HCT116 (cell line): Measurements from ENCODE around the gene THSD4. TPM values are rescaled to one million over a fixed set of nuclear protein-coding genes. Genes with fewer than 3 reads are reported as not detected.

Source experiments
- ATAC-seq: fragments of 200-7000 bp; cut with Tn5 transposase; 2 replicates; pipeline ENCODE4 v1.9.1; 2020; ENCODE audit warnings: mild to moderate bottlenecking, moderate library complexity
- BruUV-seq: library from RNA; stranded (reverse); fragments of 400-500 nt; replicated peaks from 2 replicates; lab custom pipeline; 2021; lab: Mats Ljungman, UMichigan
- CTCF ChIA-PET: fragments of 300-600 bp; sonication (Branson Sonifier 250); formaldehyde crosslinking; loops from one replicate; lab custom pipeline; 2021; ENCODE audit warnings: antibody characterized with exemption; lab: Charles Lee
- POLR2A ChIA-PET: fragments of 300-600, 350-600 bp; sonication (Branson Sonifier 250); formaldehyde crosslinking; loops from one replicate; lab custom pipeline; 2021; ENCODE audit warnings: antibody characterized with exemption; lab: Charles Lee
- RAD21 ChIA-PET, 2 experiments: fragments of 300-600 bp; sonication (Branson Sonifier 250); formaldehyde crosslinking; loops; one replicate each; lab custom pipeline; 2023; ENCODE audit warnings: low total read pairs in 2 of 2; ENCODE audit not compliant: uncharacterized antibody in 2 of 2, unreplicated experiment in 2 of 2, low non-redundant PET in 1 of 2; lab: Charles Lee
- DNase-seq: peaks from one replicate; pipeline ENCODE4 v3.0.0-alpha.2; 2010; ENCODE audit warnings: low read depth, low spot score
- H2AFZ ChIP-seq: fragments of 200-600 bp; shearing (Covaris generic), sonication (generic); 2 replicates; pipeline ENCODE4 v1.6.1; 2017; ENCODE audit warnings: low read depth, mixed run types, mixed read lengths, antibody characterized with exemption, low read length; ENCODE audit not compliant: poor library complexity, severe bottlenecking
- H3K27ac ChIP-seq: 2 replicates; pipeline ENCODE4 v1.5.1; 2012; ENCODE audit warnings: low read depth, low read length
- H3K27me3 ChIP-seq: fragments of 200-600 bp; sonication (generic); 2 replicates; pipeline ENCODE4 v1.6.1; 2016; ENCODE audit warnings: mixed run types, low read length, mixed read lengths; ENCODE audit not compliant: insufficient read depth
- H3K36me3 ChIP-seq, 2 experiments: fragments of 200-500 bp in 1 of 2; fragments of 200-600 bp in 1 of 2; sonication (Bioruptor generic) in 1 of 2; sonication (generic) in 1 of 2; 2 replicates each; pipeline versions ENCODE4 v1.5.1 to v1.6.1; 2014 to 2016; ENCODE audit warnings: low read length in 2 of 2, inconsistent platforms in 1 of 2, mixed read lengths in 1 of 2, mixed run types in 1 of 2; ENCODE audit not compliant: insufficient read depth in 2 of 2, control insufficient read depth in 1 of 2
- H3K4me1 ChIP-seq, 2 experiments: fragments of 200-600 bp in 1 of 2; sonication (generic) in 1 of 2; 2 replicates each; pipeline versions ENCODE4 v1.5.1 to v1.6.1; 2012 to 2017; ENCODE audit warnings: low read length in 2 of 2, inconsistent platforms in 1 of 2, mild to moderate bottlenecking in 1 of 2, mixed read lengths in 1 of 2, mixed run types in 1 of 2, moderate library complexity in 1 of 2; ENCODE audit not compliant: insufficient read depth in 2 of 2, control insufficient read depth in 1 of 2
- H3K4me2 ChIP-seq: fragments of 200-600 bp; sonication (generic); 2 replicates; pipeline ENCODE4 v1.6.1; 2017; ENCODE audit warnings: mixed run types, low read length, mixed read lengths
- H3K4me3 ChIP-seq, 2 experiments: fragments of 200-600 bp in 1 of 2; sonication (generic) in 1 of 2; replicated peaks in 1 of 2; 2 replicates each; pipeline ENCODE4 v1.5.1; 2011 to 2016; ENCODE audit warnings: low read length in 2 of 2, control low read depth in 1 of 2, low read depth in 1 of 2, mild to moderate bottlenecking in 1 of 2, mixed read lengths in 1 of 2, mixed run types in 1 of 2
- H3K79me2 ChIP-seq: fragments of 200-600 bp; sonication (generic); 2 replicates; pipeline ENCODE4 v1.6.1; 2017; ENCODE audit warnings: mild to moderate bottlenecking, mixed run types, low read length, moderate library complexity, mixed read lengths; ENCODE audit not compliant: insufficient read depth
- H3K9ac ChIP-seq: fragments of 200-600 bp; sonication (generic); 2 replicates; pipeline ENCODE4 v1.6.1; 2016; ENCODE audit warnings: low read length, mixed read lengths
- H3K9me2 ChIP-seq: fragments of 200-600 bp; sonication (generic), shearing (Covaris generic); 2 replicates; pipeline ENCODE4 v1.6.1; 2017; ENCODE audit warnings: mixed run types, mild to moderate bottlenecking, moderate library complexity; ENCODE audit not compliant: insufficient read depth
- H3K9me3 ChIP-seq, 2 experiments: fragments of 200-500 bp in 1 of 2; fragments of 200-600 bp in 1 of 2; sonication (Bioruptor generic) in 1 of 2; sonication (generic) in 1 of 2; 2 replicates each; pipeline ENCODE4 v1.6.1; 2014 to 2017; ENCODE audit warnings: low read length in 2 of 2, mixed read lengths in 2 of 2, inconsistent platforms in 1 of 2, low read depth in 1 of 2, mild to moderate bottlenecking in 1 of 2, mixed run types in 1 of 2, moderate library complexity in 1 of 2; ENCODE audit not compliant: control insufficient read depth in 1 of 2, insufficient read depth in 1 of 2
- H4K20me1 ChIP-seq: fragments of 200-600 bp; sonication (generic), shearing (Covaris generic); 2 replicates; pipeline ENCODE4 v1.6.1; 2017; ENCODE audit warnings: mixed run types, mild to moderate bottlenecking, moderate library complexity; ENCODE audit not compliant: insufficient read depth
- CEBPB ChIP-seq: IDR thresholded peaks from 2 replicates; pipeline ENCODE4 v1.6.1; 2012; ENCODE audit warnings: low read depth
- EZH2 ChIP-seq: fragments of 200-600 bp; sonication (generic); IDR thresholded peaks from 2 replicates; pipeline ENCODE4 v1.6.1; 2017; ENCODE audit warnings: antibody characterized with exemption, mixed run types
- EZH2phosphoT487 ChIP-seq: fragments of 200-600 bp; IDR thresholded peaks from 2 replicates; pipeline ENCODE4 v1.6.1; 2018; ENCODE audit warnings: antibody characterized with exemption, borderline replicate concordance
- FOSL1 ChIP-seq: IDR thresholded peaks from 2 replicates; pipeline ENCODE4 v1.6.1; 2012; ENCODE audit warnings: low read depth
- POLR2A ChIP-seq: IDR thresholded peaks from 2 replicates; pipeline ENCODE4 v1.7.0; 2011; ENCODE audit warnings: borderline replicate concordance; ENCODE audit not compliant: insufficient read depth, insufficient read length; ENCODE audit errors: extremely low read depth
- POLR2AphosphoS5 ChIP-seq: IDR thresholded peaks from 2 replicates; pipeline ENCODE4 v1.6.1; 2011; ENCODE audit warnings: mild to moderate bottlenecking, low read depth, low read length, moderate library complexity
- SIN3A ChIP-seq: IDR thresholded peaks from 2 replicates; pipeline ENCODE4 v1.6.1; 2012; ENCODE audit warnings: low read depth
- SP1 ChIP-seq: IDR thresholded peaks from 2 replicates; pipeline ENCODE4 v1.6.1; 2012; ENCODE audit warnings: low read depth
- TCF7L2 ChIP-seq: IDR thresholded peaks from 2 replicates; pipeline ENCODE4 v1.7.0; 2011; ENCODE audit warnings: borderline replicate concordance, inconsistent platforms; ENCODE audit not compliant: insufficient read depth, insufficient read length; ENCODE audit errors: extremely low read depth
- YY1 ChIP-seq: IDR thresholded peaks from 2 replicates; pipeline ENCODE4 v1.6.1; 2011; ENCODE audit warnings: low read length, low read depth, moderate library complexity, mild to moderate bottlenecking; ENCODE audit not compliant: insufficient replicate concordance; ENCODE audit errors: extremely low read depth
- ZNF274 ChIP-seq: fragments of 200-500 bp; sonication (Bioruptor generic); IDR thresholded peaks from 2 replicates; pipeline ENCODE4 v1.6.1; 2014; ENCODE audit warnings: mild to moderate bottlenecking, low read depth, low read length, inconsistent platforms
- intact Hi-C: fragments of 100-400 bp; cut with micrococcal nuclease; formaldehyde crosslinking; loops from 2 replicates; pipeline ENCODE4 v1.10.0; 2022
- total RNA-seq: library from RNA; stranded (reverse); gene quantifications from one replicate; pipeline ENCODE4 v1.2.1, GENCODE V29; 2021; ENCODE audit not compliant: unreplicated experiment
- TF ChIP-seq, protein P1 (sequence below): IDR thresholded peaks from 2 replicates; pipeline ENCODE4 v1.6.1; 2012; ENCODE audit warnings: low read depth
- TF ChIP-seq, protein P2 (sequence below): IDR thresholded peaks from 2 replicates; pipeline ENCODE4 v1.6.1; 2012
- TF ChIP-seq, protein P3 (sequence below): IDR thresholded peaks from 2 replicates; pipeline ENCODE4 v1.6.1; 2012

THSD4 gene
- total RNA-seq, 1 experiment from 2014 or later: 30.5 TPM

DNA sequence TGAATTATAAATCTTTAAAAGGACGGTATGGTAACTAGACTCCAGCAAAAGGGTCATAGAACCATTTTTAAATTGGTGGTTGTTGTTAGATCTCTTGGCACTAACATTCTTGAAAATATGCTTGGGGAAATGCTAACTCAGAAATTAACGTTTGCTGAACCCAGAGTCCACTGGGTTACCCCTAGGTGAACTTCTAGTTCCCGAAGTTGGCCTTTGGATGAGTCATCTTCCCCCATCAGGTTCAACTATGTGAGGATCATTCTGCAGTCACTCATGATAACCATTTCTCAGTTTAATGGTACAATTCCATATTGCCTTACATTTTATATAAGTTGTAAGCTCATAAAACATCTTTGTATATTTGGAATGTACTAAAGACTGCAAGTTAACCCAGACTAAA lies 204.7 kb downstream of the THSD4 start:
- BruUV-seq: no TSS peak
- peaks cover 0 to 9% of the 10 kb centered on the region in 2 experiments; a peak in 1 of 4 replicates for H3K9me3 ChIP-seq
- no peaks in the 10 kb centered on the region for H4K20me1 ChIP-seq
- H3K4me2 ChIP-seq: no peak overlapping the region
- ATAC-seq (no peak), DNase-seq (no peak)
- ChIA-PET POLR2A (no interaction called here), RAD21 (no interaction called here), CTCF (interaction anchor here (1.3 kb wide), 1 partner anchor 66 kb away, joined by 3 read pairs; no protein-coding TSS in a partner anchor)
- H3K27ac ChIP-seq: no peak overlapping the region
- H3K79me2 ChIP-seq: no peaks in the 10 kb centered on the region
- H3K4me1 ChIP-seq: peaks cover 4 to 6% of the 10 kb centered on the region in 2 experiments; a peak in 2 of 4 replicates
- no peaks in the 10 kb centered on the region for H3K9me2 ChIP-seq
- TF ChIP-seq POLR2A (no peak), SIN3A (no peak), EZH2phosphoT487 (no peak), POLR2AphosphoS5 (no peak), YY1 (no peak), ZNF274 (no peak), FOSL1 (no peak), SP1 (no peak), EZH2 (no peak), CEBPB (no peak), TCF7L2 (no peak)
- TF ChIP-seq, protein P1, sequence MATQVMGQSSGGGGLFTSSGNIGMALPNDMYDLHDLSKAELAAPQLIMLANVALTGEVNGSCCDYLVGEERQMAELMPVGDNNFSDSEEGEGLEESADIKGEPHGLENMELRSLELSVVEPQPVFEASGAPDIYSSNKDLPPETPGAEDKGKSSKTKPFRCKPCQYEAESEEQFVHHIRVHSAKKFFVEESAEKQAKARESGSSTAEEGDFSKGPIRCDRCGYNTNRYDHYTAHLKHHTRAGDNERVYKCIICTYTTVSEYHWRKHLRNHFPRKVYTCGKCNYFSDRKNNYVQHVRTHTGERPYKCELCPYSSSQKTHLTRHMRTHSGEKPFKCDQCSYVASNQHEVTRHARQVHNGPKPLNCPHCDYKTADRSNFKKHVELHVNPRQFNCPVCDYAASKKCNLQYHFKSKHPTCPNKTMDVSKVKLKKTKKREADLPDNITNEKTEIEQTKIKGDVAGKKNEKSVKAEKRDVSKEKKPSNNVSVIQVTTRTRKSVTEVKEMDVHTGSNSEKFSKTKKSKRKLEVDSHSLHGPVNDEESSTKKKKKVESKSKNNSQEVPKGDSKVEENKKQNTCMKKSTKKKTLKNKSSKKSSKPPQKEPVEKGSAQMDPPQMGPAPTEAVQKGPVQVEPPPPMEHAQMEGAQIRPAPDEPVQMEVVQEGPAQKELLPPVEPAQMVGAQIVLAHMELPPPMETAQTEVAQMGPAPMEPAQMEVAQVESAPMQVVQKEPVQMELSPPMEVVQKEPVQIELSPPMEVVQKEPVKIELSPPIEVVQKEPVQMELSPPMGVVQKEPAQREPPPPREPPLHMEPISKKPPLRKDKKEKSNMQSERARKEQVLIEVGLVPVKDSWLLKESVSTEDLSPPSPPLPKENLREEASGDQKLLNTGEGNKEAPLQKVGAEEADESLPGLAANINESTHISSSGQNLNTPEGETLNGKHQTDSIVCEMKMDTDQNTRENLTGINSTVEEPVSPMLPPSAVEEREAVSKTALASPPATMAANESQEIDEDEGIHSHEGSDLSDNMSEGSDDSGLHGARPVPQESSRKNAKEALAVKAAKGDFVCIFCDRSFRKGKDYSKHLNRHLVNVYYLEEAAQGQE: no peak
- TF ChIP-seq, protein P2, sequence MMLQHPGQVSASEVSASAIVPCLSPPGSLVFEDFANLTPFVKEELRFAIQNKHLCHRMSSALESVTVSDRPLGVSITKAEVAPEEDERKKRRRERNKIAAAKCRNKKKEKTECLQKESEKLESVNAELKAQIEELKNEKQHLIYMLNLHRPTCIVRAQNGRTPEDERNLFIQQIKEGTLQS: no peak
- TF ChIP-seq, protein P3, sequence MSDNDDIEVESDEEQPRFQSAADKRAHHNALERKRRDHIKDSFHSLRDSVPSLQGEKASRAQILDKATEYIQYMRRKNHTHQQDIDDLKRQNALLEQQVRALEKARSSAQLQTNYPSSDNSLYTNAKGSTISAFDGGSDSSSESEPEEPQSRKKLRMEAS: no peak
- no peaks in the 10 kb centered on the region for H3K27me3 ChIP-seq
- H3K4me3 ChIP-seq: no peak overlapping the region
- H3K9ac ChIP-seq: no peak overlapping the region
- intact Hi-C loops: no loop called here
- H3K36me3 ChIP-seq: no peaks in the 10 kb centered on the region
- no peak overlapping the region for H2AFZ ChIP-seq
